Choroid plexus epithelial cell (primary cell): ENCODE results near the gene HSPB6.

Source experiments
- DNase-seq: peaks from one replicate; pipeline ENCODE4 v3.0.0-alpha.2; 2010; ENCODE audit warnings: low read depth
- H3K4me3 ChIP-seq: 2 replicates; pipeline ENCODE4 v1.5.1; 2011; ENCODE audit warnings: low read depth, mild to moderate bottlenecking, control low read depth, low read length, moderate library complexity
- TF ChIP-seq, protein P1 (sequence below): conservative IDR thresholded peaks from 2 replicates; pipeline ENCODE4 v1.5.1; 2011; ENCODE audit warnings: low read depth, mild to moderate bottlenecking, control low read depth, inconsistent platforms, low read length, moderate library complexity

The HSPB6 gene

DNA sequence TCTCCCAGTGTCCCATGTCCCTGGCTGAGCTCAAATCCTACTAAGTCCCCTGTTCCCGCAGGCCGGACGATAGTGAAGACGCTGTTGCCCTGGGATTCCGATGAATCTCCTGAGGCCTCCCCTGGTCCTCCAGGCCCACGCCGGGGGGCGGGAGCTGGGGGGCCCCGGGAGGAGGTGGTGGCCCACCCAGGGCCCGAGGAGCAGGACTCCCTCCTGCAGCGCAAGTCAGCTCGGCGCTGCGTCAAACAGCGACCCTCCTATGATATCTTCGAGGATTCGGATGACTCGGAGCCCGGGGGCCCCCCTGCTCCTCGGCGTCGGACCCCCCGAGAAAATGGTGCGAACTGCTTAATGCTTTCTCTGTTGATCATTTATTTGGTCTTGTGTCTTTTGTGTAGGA lies 33.2 kb downstream of the HSPB6 start:
- H3K4me3 ChIP-seq, result no peak overlapping the region
- TF ChIP-seq, protein P1, sequence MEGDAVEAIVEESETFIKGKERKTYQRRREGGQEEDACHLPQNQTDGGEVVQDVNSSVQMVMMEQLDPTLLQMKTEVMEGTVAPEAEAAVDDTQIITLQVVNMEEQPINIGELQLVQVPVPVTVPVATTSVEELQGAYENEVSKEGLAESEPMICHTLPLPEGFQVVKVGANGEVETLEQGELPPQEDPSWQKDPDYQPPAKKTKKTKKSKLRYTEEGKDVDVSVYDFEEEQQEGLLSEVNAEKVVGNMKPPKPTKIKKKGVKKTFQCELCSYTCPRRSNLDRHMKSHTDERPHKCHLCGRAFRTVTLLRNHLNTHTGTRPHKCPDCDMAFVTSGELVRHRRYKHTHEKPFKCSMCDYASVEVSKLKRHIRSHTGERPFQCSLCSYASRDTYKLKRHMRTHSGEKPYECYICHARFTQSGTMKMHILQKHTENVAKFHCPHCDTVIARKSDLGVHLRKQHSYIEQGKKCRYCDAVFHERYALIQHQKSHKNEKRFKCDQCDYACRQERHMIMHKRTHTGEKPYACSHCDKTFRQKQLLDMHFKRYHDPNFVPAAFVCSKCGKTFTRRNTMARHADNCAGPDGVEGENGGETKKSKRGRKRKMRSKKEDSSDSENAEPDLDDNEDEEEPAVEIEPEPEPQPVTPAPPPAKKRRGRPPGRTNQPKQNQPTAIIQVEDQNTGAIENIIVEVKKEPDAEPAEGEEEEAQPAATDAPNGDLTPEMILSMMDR, result no peak
- DNase-seq, result no peak

DNA sequence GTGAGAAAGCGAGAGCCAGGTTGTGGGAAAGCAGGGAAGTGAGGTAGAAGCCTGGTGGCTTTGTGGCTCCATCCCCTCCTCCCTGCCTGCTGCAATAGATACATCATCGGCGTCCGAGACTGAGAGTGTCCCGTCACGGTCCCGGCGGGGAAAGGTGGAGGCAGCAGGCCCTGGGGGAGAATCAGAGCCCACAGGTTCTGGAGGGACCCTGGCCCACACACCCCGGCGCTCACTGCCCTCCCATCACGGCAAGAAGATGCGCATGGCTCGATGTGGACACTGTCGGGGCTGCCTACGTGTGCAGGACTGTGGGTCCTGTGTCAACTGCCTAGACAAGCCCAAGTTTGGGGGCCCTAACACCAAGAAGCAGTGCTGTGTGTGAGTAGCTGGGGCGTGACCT lies 33.9 kb downstream of the HSPB6 start:
- DNase-seq, result no peak
- no peak overlapping the region for H3K4me3 ChIP-seq

DNA sequence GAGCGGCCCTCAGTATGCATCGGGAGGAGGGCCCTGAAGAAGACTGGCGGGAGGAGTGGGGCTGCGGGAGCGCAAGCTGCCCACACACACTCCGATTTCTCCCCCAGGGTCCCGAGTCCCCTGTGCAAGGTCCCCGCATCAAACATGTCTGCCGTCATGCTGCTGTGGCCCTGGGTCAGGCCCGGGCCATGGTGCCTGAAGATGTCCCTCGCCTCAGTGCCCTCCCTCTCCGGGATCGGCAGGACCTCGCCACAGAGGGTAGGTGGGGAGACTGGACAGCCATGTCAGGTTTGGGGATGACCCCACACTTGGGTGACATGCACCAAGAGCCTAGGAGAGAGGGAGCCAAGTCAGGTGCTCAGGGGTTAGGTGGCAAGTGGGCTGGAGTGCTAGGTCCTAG lies 34.4 kb downstream of the HSPB6 start:
- TF ChIP-seq, protein P1, result no peak
- DNase-seq, result no peak
- no peak overlapping the region for H3K4me3 ChIP-seq

More for the DNA sequence above, 33.9 kb downstream of the HSPB6 start:
- TF ChIP-seq, protein P1, result no peak

DNA sequence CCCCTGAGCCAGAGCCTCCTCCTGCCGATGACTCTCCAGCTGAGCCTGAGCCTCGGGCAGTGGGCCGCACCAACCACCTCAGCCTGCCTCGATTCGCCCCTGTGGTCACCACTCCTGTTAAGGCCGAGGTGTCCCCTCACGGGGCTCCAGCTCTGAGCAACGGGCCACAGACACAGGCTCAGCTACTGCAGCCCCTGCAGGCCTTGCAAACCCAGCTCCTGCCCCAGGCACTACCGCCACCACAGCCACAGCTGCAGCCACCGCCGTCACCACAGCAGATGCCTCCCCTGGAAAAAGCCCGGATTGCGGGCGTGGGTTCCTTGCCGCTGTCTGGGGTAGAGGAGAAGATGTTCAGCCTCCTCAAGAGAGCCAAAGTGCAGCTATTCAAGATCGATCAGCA lies 35.5 kb downstream of the HSPB6 start:
- no peak for DNase-seq
- no peak overlapping the region for H3K4me3 ChIP-seq
- TF ChIP-seq, protein P1, result no peak

DNA sequence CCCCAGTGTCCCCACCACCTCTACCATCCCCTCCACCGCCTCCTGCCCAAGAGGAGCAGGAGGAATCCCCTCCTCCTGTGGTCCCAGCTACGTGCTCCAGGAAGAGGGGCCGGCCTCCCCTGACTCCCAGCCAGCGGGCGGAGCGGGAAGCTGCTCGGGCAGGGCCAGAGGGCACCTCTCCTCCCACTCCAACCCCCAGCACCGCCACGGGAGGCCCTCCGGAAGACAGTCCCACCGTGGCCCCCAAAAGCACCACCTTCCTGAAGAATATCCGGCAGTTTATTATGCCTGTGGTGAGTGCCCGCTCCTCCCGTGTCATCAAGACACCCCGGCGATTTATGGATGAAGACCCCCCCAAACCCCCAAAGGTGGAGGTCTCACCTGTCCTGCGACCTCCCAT lies 36.2 kb downstream of the HSPB6 start:
- no peak for DNase-seq
- H3K4me3 ChIP-seq, result no peak overlapping the region
- TF ChIP-seq, protein P1, result no peak

DNA sequence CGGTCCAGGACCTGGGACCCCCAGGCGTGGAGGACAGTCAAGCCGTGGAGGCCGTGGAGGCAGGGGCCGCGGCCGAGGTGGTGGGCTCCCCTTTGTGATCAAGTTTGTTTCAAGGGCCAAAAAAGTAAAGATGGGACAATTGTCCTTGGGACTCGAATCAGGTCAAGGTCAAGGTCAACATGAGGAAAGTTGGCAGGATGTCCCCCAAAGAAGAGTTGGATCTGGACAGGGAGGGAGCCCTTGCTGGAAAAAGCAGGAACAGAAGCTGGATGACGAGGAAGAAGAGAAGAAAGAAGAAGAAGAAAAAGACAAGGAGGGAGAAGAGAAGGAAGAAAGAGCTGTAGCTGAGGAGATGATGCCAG lies 36.7 kb downstream of the HSPB6 start:
- TF ChIP-seq, protein P1, result no peak
- no peak overlapping the region for H3K4me3 ChIP-seq

DNA sequence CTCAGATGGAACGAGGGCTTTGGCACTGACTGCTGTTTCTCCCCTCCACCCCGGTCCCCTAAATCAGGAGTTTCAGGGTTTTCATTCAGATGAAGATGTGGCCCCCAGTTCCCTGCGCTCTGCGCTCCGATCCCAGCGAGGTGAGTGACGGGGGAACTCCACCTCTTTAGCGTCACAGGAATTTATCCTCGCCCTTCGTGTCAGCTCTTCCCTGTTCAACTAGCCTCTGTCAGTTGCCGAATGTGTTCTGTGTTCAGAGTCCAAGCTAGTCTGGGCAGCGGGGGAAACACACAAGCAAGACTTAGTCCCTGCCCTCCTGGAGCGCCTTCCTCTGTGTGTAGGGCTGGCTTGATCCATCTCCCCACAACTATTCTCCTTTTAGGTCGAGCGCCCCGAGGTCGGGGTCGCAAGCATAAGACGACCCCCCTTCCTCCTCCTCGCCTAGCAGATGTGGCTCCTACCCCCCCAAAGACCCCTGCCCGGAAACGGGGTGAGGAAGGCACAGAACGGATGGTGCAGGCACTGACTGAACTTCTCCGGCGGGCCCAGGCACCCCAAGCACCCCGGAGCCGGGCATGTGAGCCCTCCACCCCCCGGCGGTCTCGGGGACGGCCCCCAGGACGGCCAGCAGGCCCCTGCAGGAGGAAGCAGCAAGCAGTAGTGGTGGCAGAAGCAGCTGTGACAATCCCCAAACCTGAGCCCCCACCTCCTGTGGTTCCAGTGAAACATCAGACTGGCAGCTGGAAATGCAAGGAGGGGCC lies 37.2 kb downstream of the HSPB6 start:
- TF ChIP-seq, protein P1, result no peak
- peak overlapping the region; percentile 85 for H3K4me3 ChIP-seq
- no peak for DNase-seq

More for the DNA sequence above, 36.7 kb downstream of the HSPB6 start:
- no peak for DNase-seq
